GM23338 (cell line): Measurements from ENCODE around the gene LMO1. TPM values are rescaled to one million over a fixed set of nuclear protein-coding genes. Genes with fewer than 3 reads are reported as not detected.
A peak's percentile ranks its signal among the peaks of the same experiment; 100 is the strongest.

Experiments used
- ATAC-seq: fragments of 200-7000 bp; cut with Tn5 transposase; 3 replicates; pipeline ENCODE4 v1.9.1; 2020
- DNase-seq: peaks from one replicate; pipeline ENCODE4 v3.0.0-alpha.2; 2015; ENCODE audit warnings: low spot score
- H2AFZ ChIP-seq: fragments of 200-600 bp; sonication (generic); 2 replicates; pipeline ENCODE4 v1.8.0; 2016; ENCODE audit warnings: antibody characterized with exemption, mild to moderate bottlenecking, moderate library complexity
- H3F3A ChIP-seq: fragments of 200-600 bp; sonication (generic); replicated peaks from 2 replicates; pipeline ENCODE4 v1.8.0; 2017; ENCODE audit warnings: antibody characterized with exemption, mixed run types, low read depth
- H3K27ac ChIP-seq: fragments of 200-600 bp; sonication (generic); 2 replicates; pipeline ENCODE4 v1.6.1; 2016; ENCODE audit warnings: low read depth
- H3K27me3 ChIP-seq: fragments of 200-600 bp; sonication (generic); 2 replicates; pipeline ENCODE4 v1.8.0; 2016; ENCODE audit warnings: mild to moderate bottlenecking, mixed run types, moderate library complexity; ENCODE audit not compliant: insufficient read depth
- H3K36me3 ChIP-seq: fragments of 200-600 bp; sonication (generic); 2 replicates; pipeline ENCODE4 v1.8.0; 2016; ENCODE audit warnings: mild to moderate bottlenecking; ENCODE audit not compliant: insufficient read depth
- H3K4me1 ChIP-seq: fragments of 200-600 bp; sonication (generic); 2 replicates; pipeline ENCODE4 v1.8.0; 2016; ENCODE audit warnings: mild to moderate bottlenecking, moderate library complexity; ENCODE audit not compliant: insufficient read depth
- H3K4me2 ChIP-seq: fragments of 200-600 bp; sonication (generic); 2 replicates; pipeline ENCODE4 v1.7.1; 2017; ENCODE audit warnings: mixed run types
- H3K4me3 ChIP-seq: fragments of 200-600 bp; sonication (generic); 2 replicates; pipeline ENCODE4 v1.6.1; 2016; ENCODE audit warnings: mixed run types
- H3K79me2 ChIP-seq: fragments of 200-600 bp; sonication (generic); replicated peaks from 2 replicates; pipeline ENCODE4 v1.8.0; 2017; ENCODE audit warnings: mild to moderate bottlenecking; ENCODE audit not compliant: insufficient read depth
- H3K9me2 ChIP-seq: fragments of 200-600 bp; sonication (generic); 2 replicates; pipeline ENCODE4 v1.8.0; 2017; ENCODE audit not compliant: insufficient read depth
- H4K20me1 ChIP-seq: fragments of 200-600 bp; sonication (generic); replicated peaks from 2 replicates; pipeline ENCODE4 v1.8.0; 2017; ENCODE audit warnings: mild to moderate bottlenecking; ENCODE audit not compliant: insufficient read depth
- H3K27ac Mint-ChIP-seq: 2 replicates; pipeline ENCODE4 v1.8.0; 2020; ENCODE audit warnings: inconsistent platforms, mild to moderate bottlenecking, moderate library complexity, mixed read lengths
- H3K27me3 Mint-ChIP-seq: 3 replicates; pipeline ENCODE4 v1.8.0; 2022; ENCODE audit warnings: low read depth, mild to moderate bottlenecking, moderate library complexity, mixed read lengths, inconsistent platforms; ENCODE audit not compliant: insufficient read depth, poor library complexity
- H3K36me3 Mint-ChIP-seq: 3 replicates; pipeline ENCODE4 v1.8.0; 2021; ENCODE audit warnings: low read depth, mild to moderate bottlenecking, inconsistent platforms, moderate library complexity, mixed read lengths
- H3K4me1 Mint-ChIP-seq: 3 replicates; pipeline ENCODE4 v1.8.0; 2020; ENCODE audit warnings: mild to moderate bottlenecking, inconsistent platforms, mixed read lengths
- H3K4me3 Mint-ChIP-seq: 3 replicates; pipeline ENCODE4 v1.8.0; 2021; ENCODE audit warnings: moderate library complexity, mild to moderate bottlenecking, inconsistent platforms, mixed read lengths
- H3K9me3 Mint-ChIP-seq: 3 replicates; pipeline ENCODE4 v1.8.0; 2020; ENCODE audit warnings: moderate library complexity, mild to moderate bottlenecking, inconsistent platforms, mixed read lengths
- CREB1 ChIP-seq: fragments of 250-450 bp; sonication (Bioruptor Pico); IDR thresholded peaks from 2 replicates; pipeline ENCODE4 v1.5.0; 2020; ENCODE audit warnings: low read depth, mild to moderate bottlenecking, moderate library complexity
- EZH2 ChIP-seq: fragments of 200-600 bp; sonication (generic); IDR thresholded peaks from one replicate; pipeline ENCODE4 v1.8.0; 2017; ENCODE audit warnings: antibody characterized with exemption, mild to moderate bottlenecking, low read depth; ENCODE audit not compliant: unreplicated experiment
- EZH2phosphoT487 ChIP-seq: fragments of 200-600 bp; sonication (generic); IDR thresholded peaks from one replicate; pipeline ENCODE4 v1.8.1; 2018; ENCODE audit warnings: antibody characterized with exemption; ENCODE audit not compliant: unreplicated experiment
- JUNB ChIP-seq: IDR thresholded peaks from one replicate; pipeline ENCODE4 v1.6.1; 2016; ENCODE audit warnings: antibody characterized with exemption; ENCODE audit not compliant: unreplicated experiment
- NANOG ChIP-seq: IDR thresholded peaks from 2 replicates; pipeline ENCODE4 v1.6.1; 2016; ENCODE audit warnings: antibody characterized with exemption, borderline replicate concordance
- POLR2AphosphoS5 ChIP-seq: IDR thresholded peaks from 2 replicates; pipeline ENCODE4 v1.6.1; 2016; ENCODE audit warnings: antibody characterized with exemption, low read depth
- STAT1 ChIP-seq: IDR thresholded peaks from one replicate; pipeline ENCODE4 v1.6.1; 2016; ENCODE audit warnings: antibody characterized with exemption; ENCODE audit not compliant: unreplicated experiment
- ZNF114 ChIP-seq: fragments of 250-450 bp; sonication (Bioruptor Pico); IDR thresholded peaks from 2 replicates; pipeline ENCODE4 v1.5.0; 2020; ENCODE audit warnings: mild to moderate bottlenecking, moderate library complexity
- ZNF331 ChIP-seq: fragments of 250-450 bp; sonication (Bioruptor Pico); IDR thresholded peaks from 2 replicates; pipeline ENCODE4 v1.5.0; 2020; ENCODE audit warnings: low read depth, mild to moderate bottlenecking, moderate library complexity
- polyA plus RNA-seq: library from polyadenylated mRNA; unstranded; fragments of >200 nt; fragmentation: Nextera tagmentation; extraction: Ambion mirVana; gene quantifications from 2 replicates; pipeline ENCODE4 v1.2.1, GENCODE V29; 2016
- total RNA-seq: library from RNA; depleted of rRNA; stranded (reverse); fragments of >200 nt; shearing (Covaris generic); gene quantifications from 2 replicates; pipeline ENCODE4 v1.2.3, GENCODE V29; 2014
- TF ChIP-seq, protein P1 (sequence below): IDR thresholded peaks from one replicate; pipeline ENCODE4 v1.6.1; 2018; ENCODE audit warnings: antibody characterized with exemption; ENCODE audit not compliant: unreplicated experiment
- TF ChIP-seq, protein P2 (sequence below), 2 experiments: fragments of 200-600 bp in 1 of 2; sonication (generic) in 1 of 2; conservative IDR thresholded peaks; 2 replicates each; pipeline versions ENCODE4 v1.5.1 to v1.6.1; 2016 to 2017; ENCODE audit warnings: antibody characterized with exemption in 2 of 2, low read depth in 2 of 2, mild to moderate bottlenecking in 2 of 2, moderate library complexity in 1 of 2
- TF ChIP-seq, protein P3 (sequence below): IDR thresholded peaks from 2 replicates; pipeline ENCODE4 v1.6.1; 2016; ENCODE audit warnings: antibody characterized with exemption

The LMO1 gene
- total and polyA plus RNA-seq, 2 experiments from 2014 or later, result 0.40 TPM; not detected in 1

DNA sequence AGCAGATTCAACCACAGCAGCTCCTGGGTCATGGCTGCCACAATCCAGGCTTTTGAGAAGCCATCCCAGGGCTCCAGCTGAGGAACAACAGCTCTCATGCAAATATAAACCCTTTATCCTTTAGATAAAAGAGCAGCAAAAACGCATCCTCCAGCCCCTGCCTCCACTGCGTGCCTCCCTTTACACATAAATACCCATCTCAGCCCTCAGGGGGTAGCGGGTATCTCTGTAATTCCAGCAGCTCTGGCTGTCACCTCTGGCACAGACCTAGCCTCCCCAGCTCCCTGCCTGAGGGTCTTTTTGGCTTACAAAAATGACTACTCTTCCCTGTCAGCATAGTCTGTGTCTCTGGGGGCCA is 21.6 kb downstream of the LMO1 start (continued):
- no peak for TF ChIP-seq EZH2
- no peak for TF ChIP-seq ZNF114 (CRISPR knock-in tag)

DNA sequence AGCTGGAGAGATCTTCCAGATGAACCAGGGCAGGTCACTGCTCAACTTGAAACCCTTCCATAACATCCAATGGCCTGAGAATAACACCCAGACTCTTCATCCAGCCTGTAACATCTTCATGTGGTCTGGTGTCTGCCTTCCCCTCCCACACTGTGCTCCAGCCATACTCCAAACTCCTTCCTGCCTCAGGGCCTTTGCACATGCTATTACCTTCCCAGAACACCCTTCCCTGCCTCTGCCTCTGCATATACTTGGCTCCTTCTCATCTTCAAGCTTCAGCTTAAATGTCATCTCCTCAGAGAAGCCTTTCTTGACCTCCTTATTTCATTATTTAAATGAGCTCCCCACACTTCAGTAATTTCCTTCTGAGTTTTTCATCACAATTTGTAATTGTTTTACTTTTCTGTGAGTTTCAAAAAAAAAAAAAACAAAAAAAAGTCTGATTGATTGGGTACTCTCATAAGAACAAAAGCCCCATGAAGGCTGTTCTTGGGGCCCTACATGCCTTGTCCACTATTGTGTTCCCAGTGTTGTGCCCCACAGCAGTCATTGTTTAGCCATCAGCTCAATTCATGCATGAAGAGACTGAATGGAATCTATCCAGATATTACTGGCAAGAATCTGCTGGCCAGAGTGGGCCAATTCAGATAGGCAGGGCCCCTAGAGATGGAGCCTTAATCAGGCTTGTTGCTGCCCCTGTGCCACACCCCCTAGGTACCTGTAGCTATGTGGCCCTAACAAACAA is 22.1 kb downstream of the LMO1 start:
- Mint-ChIP-seq H3K4me1 (peaks cover 25% of the 10 kb centered on the region), H3K27ac (no peak overlapping the region), H3K36me3 (no peaks in the 10 kb centered on the region; the same call in 2 of the 3 replicates), H3K4me3 (no peak overlapping the region), H3K27me3 (peaks cover 13% of the 10 kb centered on the region), H3K9me3 (peaks cover 3% of the 10 kb centered on the region; the same call in 1 of the 3 replicates)
- Histone ChIP-seq H3K27me3 (no peaks in the 10 kb centered on the region), H3K9me2 (no peaks in the 10 kb centered on the region), H3K27ac (no peak overlapping the region), H4K20me1 (no peaks in the 10 kb centered on the region), H3K4me1 (peaks cover 18% of the 10 kb centered on the region), H3K79me2 (no peaks in the 10 kb centered on the region), H3F3A (0 out of 2 replicates have a peak, but pooled peaks cover 4% of the 10 kb centered on the region), H3K36me3 (no peaks in the 10 kb centered on the region), H2AFZ (no peak overlapping the region), H3K4me2 (peak overlapping the region; percentile 62), H3K4me3 (no peak overlapping the region)
- DNase-seq (no peak), ATAC-seq (no peak)
- TF ChIP-seq JUNB (no peak), ZNF114 (CRISPR knock-in tag) (no peak), STAT1 (no peak), EZH2 (no peak), EZH2phosphoT487 (no peak), NANOG (no peak), CREB1 (CRISPR knock-in tag) (no peak), POLR2AphosphoS5 (no peak), ZNF331 (CRISPR knock-in tag) (no peak)
- TF ChIP-seq, protein P1, sequence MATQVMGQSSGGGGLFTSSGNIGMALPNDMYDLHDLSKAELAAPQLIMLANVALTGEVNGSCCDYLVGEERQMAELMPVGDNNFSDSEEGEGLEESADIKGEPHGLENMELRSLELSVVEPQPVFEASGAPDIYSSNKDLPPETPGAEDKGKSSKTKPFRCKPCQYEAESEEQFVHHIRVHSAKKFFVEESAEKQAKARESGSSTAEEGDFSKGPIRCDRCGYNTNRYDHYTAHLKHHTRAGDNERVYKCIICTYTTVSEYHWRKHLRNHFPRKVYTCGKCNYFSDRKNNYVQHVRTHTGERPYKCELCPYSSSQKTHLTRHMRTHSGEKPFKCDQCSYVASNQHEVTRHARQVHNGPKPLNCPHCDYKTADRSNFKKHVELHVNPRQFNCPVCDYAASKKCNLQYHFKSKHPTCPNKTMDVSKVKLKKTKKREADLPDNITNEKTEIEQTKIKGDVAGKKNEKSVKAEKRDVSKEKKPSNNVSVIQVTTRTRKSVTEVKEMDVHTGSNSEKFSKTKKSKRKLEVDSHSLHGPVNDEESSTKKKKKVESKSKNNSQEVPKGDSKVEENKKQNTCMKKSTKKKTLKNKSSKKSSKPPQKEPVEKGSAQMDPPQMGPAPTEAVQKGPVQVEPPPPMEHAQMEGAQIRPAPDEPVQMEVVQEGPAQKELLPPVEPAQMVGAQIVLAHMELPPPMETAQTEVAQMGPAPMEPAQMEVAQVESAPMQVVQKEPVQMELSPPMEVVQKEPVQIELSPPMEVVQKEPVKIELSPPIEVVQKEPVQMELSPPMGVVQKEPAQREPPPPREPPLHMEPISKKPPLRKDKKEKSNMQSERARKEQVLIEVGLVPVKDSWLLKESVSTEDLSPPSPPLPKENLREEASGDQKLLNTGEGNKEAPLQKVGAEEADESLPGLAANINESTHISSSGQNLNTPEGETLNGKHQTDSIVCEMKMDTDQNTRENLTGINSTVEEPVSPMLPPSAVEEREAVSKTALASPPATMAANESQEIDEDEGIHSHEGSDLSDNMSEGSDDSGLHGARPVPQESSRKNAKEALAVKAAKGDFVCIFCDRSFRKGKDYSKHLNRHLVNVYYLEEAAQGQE, result no peak
- TF ChIP-seq, protein P2, sequence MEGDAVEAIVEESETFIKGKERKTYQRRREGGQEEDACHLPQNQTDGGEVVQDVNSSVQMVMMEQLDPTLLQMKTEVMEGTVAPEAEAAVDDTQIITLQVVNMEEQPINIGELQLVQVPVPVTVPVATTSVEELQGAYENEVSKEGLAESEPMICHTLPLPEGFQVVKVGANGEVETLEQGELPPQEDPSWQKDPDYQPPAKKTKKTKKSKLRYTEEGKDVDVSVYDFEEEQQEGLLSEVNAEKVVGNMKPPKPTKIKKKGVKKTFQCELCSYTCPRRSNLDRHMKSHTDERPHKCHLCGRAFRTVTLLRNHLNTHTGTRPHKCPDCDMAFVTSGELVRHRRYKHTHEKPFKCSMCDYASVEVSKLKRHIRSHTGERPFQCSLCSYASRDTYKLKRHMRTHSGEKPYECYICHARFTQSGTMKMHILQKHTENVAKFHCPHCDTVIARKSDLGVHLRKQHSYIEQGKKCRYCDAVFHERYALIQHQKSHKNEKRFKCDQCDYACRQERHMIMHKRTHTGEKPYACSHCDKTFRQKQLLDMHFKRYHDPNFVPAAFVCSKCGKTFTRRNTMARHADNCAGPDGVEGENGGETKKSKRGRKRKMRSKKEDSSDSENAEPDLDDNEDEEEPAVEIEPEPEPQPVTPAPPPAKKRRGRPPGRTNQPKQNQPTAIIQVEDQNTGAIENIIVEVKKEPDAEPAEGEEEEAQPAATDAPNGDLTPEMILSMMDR (conservative IDR thresholded peaks at IDR 0.05; ENCODE audit: low read depth in 2 of 2), result no peak
- TF ChIP-seq, protein P3, sequence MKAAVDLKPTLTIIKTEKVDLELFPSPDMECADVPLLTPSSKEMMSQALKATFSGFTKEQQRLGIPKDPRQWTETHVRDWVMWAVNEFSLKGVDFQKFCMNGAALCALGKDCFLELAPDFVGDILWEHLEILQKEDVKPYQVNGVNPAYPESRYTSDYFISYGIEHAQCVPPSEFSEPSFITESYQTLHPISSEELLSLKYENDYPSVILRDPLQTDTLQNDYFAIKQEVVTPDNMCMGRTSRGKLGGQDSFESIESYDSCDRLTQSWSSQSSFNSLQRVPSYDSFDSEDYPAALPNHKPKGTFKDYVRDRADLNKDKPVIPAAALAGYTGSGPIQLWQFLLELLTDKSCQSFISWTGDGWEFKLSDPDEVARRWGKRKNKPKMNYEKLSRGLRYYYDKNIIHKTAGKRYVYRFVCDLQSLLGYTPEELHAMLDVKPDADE, result no peak
